Activated CD4-positive, alpha-beta T cell treated with anti-CD3 and anti-CD28 coated beads for 1 hour (primary cell): ENCODE data around the gene TOP2B.

ENCODE experiments used
- DNase-seq: peaks from one replicate; pipeline ENCODE4 v3.0.0-alpha.2; 2020

Gene TOP2B

DNA sequence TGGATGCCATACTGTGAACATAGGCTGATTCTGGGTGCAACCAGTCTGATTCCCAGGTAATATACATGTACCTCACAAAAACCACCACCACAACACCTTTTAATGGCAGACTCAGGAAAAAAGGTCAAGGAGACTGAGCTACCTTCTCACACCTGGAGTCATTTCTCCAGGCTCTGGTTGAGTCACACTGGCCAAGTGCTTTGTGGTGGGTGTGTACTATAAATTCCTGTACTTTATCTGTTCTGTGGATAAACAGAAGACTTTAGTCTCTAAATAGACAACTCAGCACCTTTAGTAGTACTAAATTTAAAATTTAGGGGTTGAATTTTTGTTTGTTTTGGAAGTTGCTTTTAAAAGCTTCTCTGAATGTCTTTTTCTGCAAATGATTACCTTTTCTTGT is 46.7 kb downstream of the TOP2B start:
- DNase-seq = no peak

- DNase-seq = no peak
Measured at GRCh38 chr3:25611193-25611592, 53.5 kb downstream of the TOP2B start.

DNA sequence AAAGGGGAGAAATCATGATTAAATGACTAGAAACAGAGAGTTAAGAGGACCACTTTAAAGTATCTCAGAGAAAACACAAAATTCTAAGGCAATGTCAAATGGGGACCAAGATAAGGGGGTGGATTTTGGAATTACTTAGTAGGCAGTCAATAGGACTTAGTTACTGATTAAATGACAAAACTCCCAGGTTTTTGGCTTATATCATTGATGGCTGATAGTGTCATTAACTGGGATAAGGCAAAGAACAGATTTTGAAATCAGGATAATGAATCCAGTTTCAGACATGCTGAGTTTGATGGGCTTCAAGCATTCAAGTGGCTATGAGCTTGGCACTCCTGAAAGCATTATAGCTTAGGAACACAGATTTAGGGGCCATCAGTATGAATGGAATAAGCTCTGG is 53.9 kb downstream of the TOP2B start:
- no peak for DNase-seq

- no peak for DNase-seq
Measured at GRCh38 chr3:25610167-25610566, 54.5 kb downstream of the TOP2B start.

DNA sequence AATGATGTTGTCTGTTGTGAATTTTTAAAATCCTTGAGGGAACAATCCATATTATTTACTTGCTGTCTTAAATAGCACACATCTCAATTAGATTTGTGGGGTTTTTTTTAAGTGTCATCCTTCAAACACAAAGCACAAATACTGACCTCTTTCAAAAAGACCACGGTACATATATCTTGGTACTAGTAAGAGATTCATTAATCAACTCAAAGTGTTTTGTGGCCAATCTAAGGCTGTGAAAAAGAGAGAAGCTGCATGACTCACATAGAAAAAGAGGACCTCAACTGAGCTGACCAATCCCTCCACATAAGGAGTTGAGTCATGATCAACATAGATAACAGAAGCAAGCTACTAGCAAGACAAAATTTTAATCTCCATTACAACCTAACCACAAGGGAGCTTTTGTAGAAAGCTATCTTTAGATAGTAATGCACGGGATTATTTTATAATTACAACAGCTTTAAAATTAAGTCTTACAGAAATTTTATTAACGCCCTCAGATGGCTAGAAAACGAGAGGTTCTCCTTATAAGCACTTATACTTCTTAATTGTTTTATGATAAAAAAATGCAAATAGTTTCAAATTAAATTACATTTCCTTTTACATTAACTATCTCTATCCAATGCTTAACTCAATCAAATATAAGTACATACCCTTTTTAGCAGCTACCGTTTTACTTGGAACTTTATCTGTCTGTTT is 60.5 kb downstream of the TOP2B start:
- DNase-seq = no peak

- no peak for DNase-seq
Measured at GRCh38 chr3:25603703-25604102, 61.0 kb downstream of the TOP2B start.

DNA sequence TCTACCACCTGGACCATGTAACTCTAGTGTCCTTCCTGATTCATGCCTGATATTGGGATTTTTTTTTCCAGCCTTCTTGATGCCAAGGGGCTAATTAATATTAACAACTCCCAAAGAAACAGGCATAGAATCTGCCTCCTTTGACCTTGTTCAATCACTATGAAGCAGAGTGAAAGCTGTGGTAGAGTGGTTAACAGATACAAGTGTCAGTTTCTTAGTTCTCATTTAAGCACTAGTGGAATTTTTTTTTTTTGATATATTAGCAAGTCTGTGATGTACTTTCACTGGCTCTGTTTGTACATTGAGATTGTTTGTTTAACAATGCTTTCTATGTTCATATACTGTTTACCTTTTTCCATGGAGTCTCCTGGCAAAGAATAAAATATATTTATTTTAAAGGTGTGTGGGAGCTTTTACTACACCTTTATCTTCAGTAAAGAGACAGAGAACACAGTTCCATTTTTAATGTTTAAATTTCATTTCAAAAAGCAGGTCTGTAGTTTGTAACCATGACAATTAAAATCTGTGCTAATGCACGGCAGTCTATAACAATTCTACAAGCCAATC is 67.1 kb downstream of the TOP2B start:
- DNase-seq = no peak

DNA sequence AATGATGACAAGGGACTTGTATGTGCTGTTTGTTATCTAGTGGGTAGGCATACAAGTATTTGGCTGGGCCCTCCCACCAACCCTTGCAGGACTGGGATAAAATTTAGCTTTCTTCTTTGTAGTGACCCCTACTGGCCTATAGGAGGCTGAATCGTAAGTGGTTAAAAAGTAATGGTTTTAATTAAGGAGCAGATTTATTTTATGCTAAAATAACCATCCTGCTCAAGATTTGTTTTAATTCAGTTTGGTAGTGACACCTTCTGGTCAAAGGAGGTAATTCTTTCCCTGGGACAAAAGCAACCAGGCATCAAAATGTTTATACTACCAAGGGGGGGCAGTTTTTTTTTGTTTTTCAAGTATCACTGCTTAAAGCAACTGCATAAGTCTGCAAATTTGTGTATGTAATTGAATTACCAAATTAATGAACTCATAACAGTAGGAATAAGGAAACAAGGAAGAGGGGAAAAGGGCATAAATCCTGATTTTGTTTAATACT is 70.7 kb downstream of the TOP2B start:
- DNase-seq = no peak

GRCh38 chr3:25593001-25593400 is 71.7 kb downstream of the TOP2B start:
- no peak for DNase-seq

GRCh38 chr3:25592510-25592968 is 72.2 kb downstream of the TOP2B start:
- DNase-seq = no peak

DNA sequence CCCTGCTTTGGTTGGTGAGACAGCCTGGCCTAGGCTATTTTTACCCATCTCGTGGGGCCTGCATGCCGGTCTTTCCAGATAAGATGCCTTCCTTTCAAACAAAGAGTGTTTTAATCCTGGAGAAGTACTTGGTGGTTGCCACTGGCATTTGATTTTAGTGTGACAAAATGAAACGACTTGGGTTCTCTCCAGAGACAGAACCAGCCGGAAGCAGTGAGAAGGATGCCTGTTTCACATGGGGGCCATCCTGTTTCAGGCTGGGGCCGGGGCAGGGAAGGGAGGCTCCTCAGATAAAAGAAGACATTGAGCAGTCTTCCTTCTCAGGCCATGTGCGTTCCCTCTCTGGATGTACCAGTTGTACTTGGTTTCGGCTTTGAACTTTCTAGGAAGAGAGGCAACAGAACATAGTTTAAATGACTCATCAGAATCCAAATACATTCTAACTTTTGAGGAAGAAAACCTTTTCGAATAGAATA is 74.9 kb downstream of the TOP2B start:
- DNase-seq = no peak

DNA sequence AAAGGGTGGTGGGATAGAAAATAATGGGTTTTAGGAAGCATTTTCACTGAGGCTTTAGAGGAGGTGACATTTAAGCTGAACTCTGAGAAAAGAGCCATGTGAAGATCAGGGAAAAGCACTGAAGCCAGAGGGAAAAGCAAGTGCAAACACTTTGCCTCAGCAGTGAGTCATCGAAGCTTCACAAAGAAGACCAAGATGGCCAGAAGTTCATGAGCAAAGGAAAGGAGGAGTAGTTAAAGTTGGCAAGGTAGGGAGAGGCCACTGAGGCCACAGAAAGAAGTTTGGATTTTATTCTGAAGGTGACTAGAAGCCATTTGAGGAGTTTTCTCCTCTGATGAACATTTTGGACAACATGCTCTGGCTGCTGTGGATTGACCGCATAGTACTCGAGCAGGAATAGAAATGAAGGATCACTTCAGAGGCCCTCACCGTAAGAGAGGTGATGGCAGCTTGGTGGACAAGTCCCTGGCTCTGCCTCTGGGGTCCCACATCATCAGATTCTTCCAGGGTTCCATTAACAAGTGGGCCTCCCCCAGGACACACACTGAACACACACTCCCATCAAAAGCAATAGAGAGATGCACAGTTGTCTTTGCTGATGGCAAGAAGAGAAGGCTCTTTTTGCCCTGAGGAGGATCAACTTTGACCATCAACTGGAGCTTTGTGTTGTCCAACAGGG is 75.5 kb downstream of the TOP2B start:
- DNase-seq = no peak

GRCh38 chr3:25588441-25589103 is 76.1 kb downstream of the TOP2B start:
- no peak for DNase-seq

DNA sequence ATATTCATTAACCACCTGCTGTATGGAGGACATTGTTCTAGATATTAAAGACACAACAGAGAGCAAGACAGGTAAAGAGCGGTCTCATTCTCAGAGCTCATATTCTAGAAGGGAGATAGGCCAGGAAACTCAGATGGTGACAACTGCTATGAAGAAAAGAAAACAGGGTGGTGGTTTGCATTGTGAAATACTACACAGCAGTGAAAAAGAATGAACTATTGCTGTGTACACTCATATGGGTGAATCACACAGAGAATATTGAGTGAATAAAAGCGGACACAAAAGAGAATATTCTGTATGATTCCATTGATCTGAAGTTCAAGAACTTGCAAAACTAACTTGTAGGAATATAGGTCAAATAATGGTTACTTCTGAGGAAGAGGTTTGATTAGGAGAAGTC is 76.7 kb downstream of the TOP2B start:
- no peak for DNase-seq

DNA sequence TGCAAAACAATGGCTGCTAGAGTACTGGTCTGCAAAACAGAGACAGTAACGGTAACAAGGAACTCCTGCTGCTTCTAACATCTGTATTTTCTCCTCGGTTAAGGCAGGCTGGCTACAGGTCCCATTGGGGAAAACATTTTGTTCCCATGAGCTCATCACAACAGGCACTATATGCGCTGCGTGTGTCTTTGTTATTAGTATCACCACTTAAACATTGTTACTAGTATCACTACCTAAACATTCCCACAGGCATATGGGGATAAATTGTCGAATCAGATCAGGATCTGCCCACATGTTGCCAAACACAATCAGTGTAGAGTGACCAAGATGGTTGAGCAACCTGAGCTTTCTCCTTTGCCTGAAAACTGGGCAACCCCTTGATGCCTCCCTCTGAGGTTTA is 77.2 kb downstream of the TOP2B start:
- DNase-seq = no peak

- DNase-seq = no peak
Measured at GRCh38 chr3:25587094-25587493, 77.6 kb downstream of the TOP2B start.

DNA sequence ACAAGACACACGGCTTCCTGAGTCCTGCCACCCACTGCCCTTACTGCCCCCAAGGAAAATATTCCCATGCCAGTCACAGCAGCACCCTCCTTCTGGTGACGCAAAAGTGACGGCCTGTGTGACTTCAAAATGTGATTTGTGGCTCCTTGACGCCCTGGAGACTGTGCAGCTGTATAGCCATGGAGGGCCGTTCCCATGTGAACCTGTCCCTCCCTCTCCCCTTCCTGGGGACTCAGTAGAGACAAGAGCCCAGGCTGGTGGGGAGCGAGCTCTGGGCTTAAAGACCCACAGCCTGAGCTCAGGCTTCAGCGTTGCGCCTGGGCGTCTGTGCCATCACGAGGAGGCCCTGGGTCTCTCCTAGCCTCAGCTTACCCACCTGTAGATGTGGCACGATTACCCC is 78.2 kb downstream of the TOP2B start:
- DNase-seq = no peak

GRCh38 chr3:25586167-25586505 is 78.6 kb downstream of the TOP2B start:
- no peak for DNase-seq

- no peak for DNase-seq
Measured at GRCh38 chr3:25585361-25586166, 79.1 kb downstream of the TOP2B start.

DNA sequence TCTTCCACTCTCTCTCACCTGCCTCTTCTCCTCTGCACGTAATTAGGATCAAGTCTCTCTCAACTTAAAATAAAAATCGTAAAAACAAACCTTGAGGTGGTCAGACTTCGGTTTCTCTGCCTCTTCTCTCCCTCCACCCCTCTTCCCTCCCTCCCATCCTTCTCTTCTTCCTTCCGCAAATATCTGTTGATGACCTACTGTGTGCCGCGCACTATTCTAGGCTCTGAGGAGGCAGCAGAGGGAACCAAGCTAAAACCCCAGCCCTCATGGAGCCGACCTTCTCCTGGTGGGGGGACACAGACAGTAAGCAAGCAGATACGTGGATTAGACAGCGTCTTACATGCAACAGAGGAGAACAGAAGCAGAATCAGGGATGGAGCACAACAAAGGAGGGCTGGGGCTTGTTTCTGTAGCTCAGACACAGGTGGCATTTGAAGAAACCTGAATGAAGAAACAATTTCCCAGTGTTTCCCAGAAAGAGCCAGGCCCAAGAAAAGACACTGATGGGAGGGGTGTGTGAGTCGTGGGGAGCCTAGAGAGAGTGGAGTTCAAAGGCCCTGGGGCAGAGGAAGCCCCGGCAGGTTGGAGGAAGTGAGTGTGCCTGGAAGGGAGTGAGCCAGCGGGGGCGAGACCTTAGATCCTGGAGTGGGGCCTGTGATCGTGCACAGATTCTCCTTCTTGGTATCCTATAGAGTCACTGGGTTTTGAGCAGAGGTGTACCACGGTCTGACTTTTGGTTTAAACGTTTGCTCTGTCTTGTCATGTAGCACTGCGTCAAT is 80.5 kb downstream of the TOP2B start:
- no peak for DNase-seq

DNA sequence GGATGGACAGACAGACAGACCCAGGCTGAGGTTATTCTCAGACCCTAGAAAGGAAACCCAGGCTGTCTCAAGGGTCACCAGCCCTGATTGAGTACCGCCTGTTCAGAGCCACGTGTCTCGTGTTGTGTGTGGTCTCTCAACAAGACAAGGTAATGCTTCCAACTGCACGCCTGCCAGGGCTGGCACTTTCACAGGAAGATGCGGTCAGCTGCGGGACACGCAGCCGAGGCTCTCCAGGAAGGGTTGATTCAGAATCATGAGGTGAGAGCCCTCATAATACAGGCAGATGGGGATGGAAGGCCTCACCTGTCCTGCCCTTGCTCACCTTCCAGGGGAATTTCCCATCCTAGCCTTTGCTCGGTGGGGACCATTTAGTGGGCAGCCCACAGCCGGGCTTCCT is 81.4 kb downstream of the TOP2B start:
- DNase-seq = no peak

DNA sequence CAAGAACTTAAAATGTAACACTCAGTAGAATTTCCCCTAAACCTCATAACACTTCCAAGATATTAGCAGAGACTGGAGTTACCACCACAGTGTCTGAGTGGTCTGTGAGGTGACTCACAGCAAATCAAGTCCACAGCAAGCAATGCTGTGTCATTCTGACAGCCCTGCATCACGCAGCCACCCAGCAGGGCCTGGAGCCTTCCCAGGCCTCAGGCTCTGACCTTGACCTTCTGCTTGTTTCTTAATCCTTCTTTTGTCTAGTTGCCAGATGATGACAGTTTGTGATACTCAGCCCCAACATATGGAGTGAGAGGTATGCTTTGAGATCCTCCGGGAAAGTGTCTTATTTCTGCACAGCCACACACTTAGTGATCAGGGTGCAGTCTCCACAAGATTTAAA is 82.5 kb downstream of the TOP2B start:
- DNase-seq = no peak
